K562 (cell line): Measurements from ENCODE around the gene NYAP1. TPM values are rescaled to one million over a fixed set of nuclear protein-coding genes. Genes with fewer than 3 reads are reported as not detected.

Experiments
- ARNT ChIP-seq, 2 experiments: fragments of 450-650 bp; IDR thresholded peaks; 2 replicates each; pipeline ENCODE4 v1.6.1; 2016; ENCODE audit warnings: mild to moderate bottlenecking in 1 of 2
- CBX2 ChIP-seq: fragments of 200-600 bp; sonication (generic); IDR thresholded peaks from one replicate; pipeline ENCODE4 v1.6.1; 2012; ENCODE audit warnings: mild to moderate bottlenecking, low read length, inconsistent platforms; ENCODE audit not compliant: insufficient read depth, poor library complexity, severe bottlenecking
- CREM ChIP-seq: IDR thresholded peaks from 2 replicates; pipeline ENCODE4 v1.6.1; 2014; ENCODE audit warnings: antibody characterized with exemption, low read depth
- DACH1 ChIP-seq: fragments of 450-650 bp; IDR thresholded peaks from 2 replicates; pipeline ENCODE4 v1.6.1; 2018; ENCODE audit not compliant: partially characterized antibody
- DMBX1 ChIP-seq: fragments of 250-450 bp; sonication (Bioruptor Pico); IDR thresholded peaks from 2 replicates; pipeline ENCODE4 v1.8.0; 2022; ENCODE audit warnings: inconsistent platforms, mild to moderate bottlenecking, moderate library complexity, borderline replicate concordance
- ETV5 ChIP-seq: sonication (generic); formaldehyde crosslinking; IDR thresholded peaks from 2 replicates; pipeline ENCODE4 v1.4.0; 2020; ENCODE audit warnings: low read depth, mild to moderate bottlenecking, missing genetic modification reagents
- GABPA ChIP-seq: fragments of 200-800 bp; sonication (Bioruptor generic); conservative IDR thresholded peaks from 2 replicates; pipeline ENCODE4 v1.6.1; 2016; ENCODE audit warnings: low read depth, missing genetic modification characterization, missing compliant biosample characterization
- GATAD2B ChIP-seq: fragments of 450-650 bp; IDR thresholded peaks from 2 replicates; pipeline ENCODE4 v1.6.1; 2017; ENCODE audit warnings: mild to moderate bottlenecking, borderline replicate concordance
- MBD2 ChIP-seq: sonication (generic); IDR thresholded peaks from 2 replicates; pipeline ENCODE4 v1.6.1; 2016; ENCODE audit warnings: low read depth, borderline replicate concordance
- PTRF ChIP-seq: fragments of 450-650 bp; IDR thresholded peaks from 2 replicates; pipeline ENCODE4 v1.6.1; 2016; ENCODE audit warnings: mild to moderate bottlenecking, missing genetic modification characterization, missing compliant biosample characterization
- SRSF1 ChIP-seq: fragments of 200-400 bp; formaldehyde crosslinking; IDR thresholded peaks from 2 replicates; pipeline ENCODE4 v1.6.1; 2017; ENCODE audit warnings: mild to moderate bottlenecking, low read depth, low read length, moderate library complexity
- TAF9B ChIP-seq: fragments of 450-650 bp; IDR thresholded peaks from 2 replicates; pipeline ENCODE4 v1.6.1; 2018; ENCODE audit warnings: mild to moderate bottlenecking; ENCODE audit not compliant: partially characterized antibody
- TBP ChIP-seq: optimal IDR thresholded peaks from 2 replicates; pipeline ENCODE3; 2011; ENCODE audit warnings: low read depth, low read length, improper control_type of control experiment
- TEAD1 ChIP-seq, 2 experiments: fragments of 450-650 bp in 1 of 2; sonication (generic) in 1 of 2; formaldehyde crosslinking; IDR thresholded peaks; 2 replicates each; pipeline versions ENCODE4 v1.4.0 to v1.8.0; 2020 to 2022; ENCODE audit warnings: mild to moderate bottlenecking in 2 of 2, missing genetic modification reagents in 1 of 2
- ZNF766 ChIP-seq: fragments of 200-800 bp; sonication (Bioruptor generic); conservative IDR thresholded peaks from 2 replicates; pipeline ENCODE4 v1.6.1; 2016; ENCODE audit warnings: missing genetic modification characterization, missing compliant biosample characterization
- polyA plus RNA-seq, 8 experiments: library from polyadenylated mRNA; depleted of rRNA in 4 of 8; stranded (reverse) in 5 of 8; unstranded in 3 of 8; fragments of >200 nt; fragmentation: Nextera tagmentation in 2 of 8; fragmentation: Illumina TruSeq in 1 of 8; extraction: Ambion mirVana in 2 of 8; extraction: Trizol in 1 of 8; gene quantifications; 2 replicates each; pipeline versions ENCODE4 v1.2.1 to v1.2.3, GENCODE V29; 2011 to 2014; ENCODE audit warnings: inconsistent platforms in 1 of 8, missing spikeins in 1 of 8
- total RNA-seq, 7 experiments: library from RNA; depleted of rRNA in 6 of 7; stranded (reverse); fragments of >200 nt in 6 of 7; fragmentation: Illumina TruSeq in 2 of 7; extraction: Trizol in 2 of 7; gene quantifications; 2 replicates each; pipeline versions ENCODE4 v1.2.1 to v1.2.3, GENCODE V29; 2011 to 2021; ENCODE audit warnings: low replicate concordance in 1 of 7
- TF ChIP-seq, protein P1 (sequence below): fragments of 450-650 bp; IDR thresholded peaks from 2 replicates; pipeline ENCODE4 v1.7.0; 2016; ENCODE audit warnings: borderline replicate concordance
- TF ChIP-seq, protein P2 (sequence below): sonication (generic); formaldehyde crosslinking; IDR thresholded peaks from 2 replicates; pipeline ENCODE4 v1.8.0; 2022; ENCODE audit warnings: mild to moderate bottlenecking, missing genetic modification reagents
- TF ChIP-seq, protein P3 (sequence below), 2 experiments: fragments of 450-650 bp; conservative IDR thresholded peaks; 2 replicates each; pipeline ENCODE4 v1.6.1; 2017; ENCODE audit warnings: mild to moderate bottlenecking in 2 of 2, moderate library complexity in 2 of 2
- TF ChIP-seq, protein P4 (sequence below): fragments of 200-400 bp; formaldehyde crosslinking; IDR thresholded peaks from 2 replicates; pipeline ENCODE4 v1.6.1; 2017; ENCODE audit warnings: mild to moderate bottlenecking, low read depth, low read length, moderate library complexity

The NYAP1 gene
- total and polyA plus RNA-seq, 9 of the 15 experiments (the other 6 are each of a cell fraction or from before 2014, with no cell fraction given), result 0.11 to 0.88 (median 0.22) TPM; not detected in 2

DNA sequence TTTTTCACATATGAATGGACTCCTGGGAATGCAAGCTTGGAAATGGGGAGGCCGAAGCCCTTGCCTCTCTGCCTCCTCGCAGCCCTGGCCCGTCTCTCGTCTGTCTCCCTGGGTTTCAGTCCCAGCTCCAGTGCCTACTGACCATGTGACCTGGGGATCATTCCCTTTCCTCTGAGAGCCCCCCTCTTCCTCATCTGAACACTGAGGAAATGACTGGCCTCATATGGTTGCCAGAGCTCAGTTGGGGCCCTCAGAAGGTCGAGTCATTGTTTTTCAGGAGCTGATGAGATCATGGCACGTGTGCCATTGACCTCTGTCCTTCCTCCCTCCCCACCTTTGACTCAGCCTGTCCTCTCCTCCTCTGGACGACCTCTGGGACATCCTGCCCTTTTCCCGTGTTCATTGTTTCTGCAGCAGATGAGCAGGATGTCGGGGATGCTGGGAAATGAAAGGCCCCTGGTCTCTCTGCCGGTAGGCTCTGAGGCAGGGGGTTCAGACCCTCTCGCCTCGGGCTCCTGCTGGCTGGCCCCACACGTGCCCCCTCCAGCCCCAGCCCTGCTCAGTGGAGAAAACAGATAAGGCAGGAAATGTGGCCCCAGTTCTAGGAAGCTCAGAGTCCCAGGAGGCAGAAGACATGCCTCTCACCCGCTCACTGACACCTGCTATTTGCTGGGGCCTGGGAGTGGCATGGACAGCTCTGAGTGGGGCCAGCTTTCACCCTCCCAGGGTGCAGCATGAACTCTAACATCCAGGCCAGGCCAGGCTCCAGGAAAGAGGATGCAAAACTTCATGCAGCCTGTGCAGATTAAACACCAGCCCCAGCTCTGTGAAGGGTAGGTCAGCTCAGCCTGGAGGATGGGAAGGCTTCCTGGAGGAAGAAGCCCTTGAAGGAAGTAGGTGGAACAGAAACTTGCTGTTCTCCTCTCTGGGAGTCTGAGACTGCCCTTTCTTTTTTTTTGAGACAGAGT is 39.1 kb upstream of the NYAP1 start (continued):
- TF ChIP-seq TEAD1 (CRISPR knock-in tag; IDR thresholded peaks at IDR 0.05) (peak; percentile 16 to 27; a peak in 1 of 4 replicates), GABPA (tag) (peak; percentile 62; the same call in 1 of the 2 replicates), MBD2 (peak; percentile 60; the same call in 1 of the 2 replicates), TAF9B (peak; percentile 96), GATAD2B (no peak), PTRF (no peak; the same call in 1 of the 2 replicates), ETV5 (CRISPR knock-in tag) (peak; percentile 85), TBP (peak; percentile 62), ZNF766 (CRISPR knock-in tag) (peak; percentile 88), DMBX1 (peak; percentile 77), DACH1 (peak; percentile 39), CREM (peak; percentile 79), CBX2 (no peak), ARNT (IDR thresholded peaks at IDR 0.05) (peak; percentile 80 to 88; a peak in 2 of 4 replicates), SRSF1 (no peak)
- TF ChIP-seq, protein P1, sequence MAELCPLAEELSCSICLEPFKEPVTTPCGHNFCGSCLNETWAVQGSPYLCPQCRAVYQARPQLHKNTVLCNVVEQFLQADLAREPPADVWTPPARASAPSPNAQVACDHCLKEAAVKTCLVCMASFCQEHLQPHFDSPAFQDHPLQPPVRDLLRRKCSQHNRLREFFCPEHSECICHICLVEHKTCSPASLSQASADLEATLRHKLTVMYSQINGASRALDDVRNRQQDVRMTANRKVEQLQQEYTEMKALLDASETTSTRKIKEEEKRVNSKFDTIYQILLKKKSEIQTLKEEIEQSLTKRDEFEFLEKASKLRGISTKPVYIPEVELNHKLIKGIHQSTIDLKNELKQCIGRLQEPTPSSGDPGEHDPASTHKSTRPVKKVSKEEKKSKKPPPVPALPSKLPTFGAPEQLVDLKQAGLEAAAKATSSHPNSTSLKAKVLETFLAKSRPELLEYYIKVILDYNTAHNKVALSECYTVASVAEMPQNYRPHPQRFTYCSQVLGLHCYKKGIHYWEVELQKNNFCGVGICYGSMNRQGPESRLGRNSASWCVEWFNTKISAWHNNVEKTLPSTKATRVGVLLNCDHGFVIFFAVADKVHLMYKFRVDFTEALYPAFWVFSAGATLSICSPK, result no peak
- TF ChIP-seq, protein P2, sequence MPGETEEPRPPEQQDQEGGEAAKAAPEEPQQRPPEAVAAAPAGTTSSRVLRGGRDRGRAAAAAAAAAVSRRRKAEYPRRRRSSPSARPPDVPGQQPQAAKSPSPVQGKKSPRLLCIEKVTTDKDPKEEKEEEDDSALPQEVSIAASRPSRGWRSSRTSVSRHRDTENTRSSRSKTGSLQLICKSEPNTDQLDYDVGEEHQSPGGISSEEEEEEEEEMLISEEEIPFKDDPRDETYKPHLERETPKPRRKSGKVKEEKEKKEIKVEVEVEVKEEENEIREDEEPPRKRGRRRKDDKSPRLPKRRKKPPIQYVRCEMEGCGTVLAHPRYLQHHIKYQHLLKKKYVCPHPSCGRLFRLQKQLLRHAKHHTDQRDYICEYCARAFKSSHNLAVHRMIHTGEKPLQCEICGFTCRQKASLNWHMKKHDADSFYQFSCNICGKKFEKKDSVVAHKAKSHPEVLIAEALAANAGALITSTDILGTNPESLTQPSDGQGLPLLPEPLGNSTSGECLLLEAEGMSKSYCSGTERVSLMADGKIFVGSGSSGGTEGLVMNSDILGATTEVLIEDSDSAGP, result no peak
- TF ChIP-seq, protein P3, sequence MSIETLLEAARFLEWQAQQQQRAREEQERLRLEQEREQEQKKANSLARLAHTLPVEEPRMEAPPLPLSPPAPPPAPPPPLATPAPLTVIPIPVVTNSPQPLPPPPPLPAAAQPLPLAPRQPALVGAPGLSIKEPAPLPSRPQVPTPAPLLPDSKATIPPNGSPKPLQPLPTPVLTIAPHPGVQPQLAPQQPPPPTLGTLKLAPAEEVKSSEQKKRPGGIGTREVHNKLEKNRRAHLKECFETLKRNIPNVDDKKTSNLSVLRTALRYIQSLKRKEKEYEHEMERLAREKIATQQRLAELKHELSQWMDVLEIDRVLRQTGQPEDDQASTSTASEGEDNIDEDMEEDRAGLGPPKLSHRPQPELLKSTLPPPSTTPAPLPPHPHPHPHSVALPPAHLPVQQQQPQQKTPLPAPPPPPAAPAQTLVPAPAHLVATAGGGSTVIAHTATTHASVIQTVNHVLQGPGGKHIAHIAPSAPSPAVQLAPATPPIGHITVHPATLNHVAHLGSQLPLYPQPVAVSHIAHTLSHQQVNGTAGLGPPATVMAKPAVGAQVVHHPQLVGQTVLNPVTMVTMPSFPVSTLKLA (conservative IDR thresholded peaks at IDR 0.05), result peak; percentile 93 to 96
- TF ChIP-seq, protein P4, sequence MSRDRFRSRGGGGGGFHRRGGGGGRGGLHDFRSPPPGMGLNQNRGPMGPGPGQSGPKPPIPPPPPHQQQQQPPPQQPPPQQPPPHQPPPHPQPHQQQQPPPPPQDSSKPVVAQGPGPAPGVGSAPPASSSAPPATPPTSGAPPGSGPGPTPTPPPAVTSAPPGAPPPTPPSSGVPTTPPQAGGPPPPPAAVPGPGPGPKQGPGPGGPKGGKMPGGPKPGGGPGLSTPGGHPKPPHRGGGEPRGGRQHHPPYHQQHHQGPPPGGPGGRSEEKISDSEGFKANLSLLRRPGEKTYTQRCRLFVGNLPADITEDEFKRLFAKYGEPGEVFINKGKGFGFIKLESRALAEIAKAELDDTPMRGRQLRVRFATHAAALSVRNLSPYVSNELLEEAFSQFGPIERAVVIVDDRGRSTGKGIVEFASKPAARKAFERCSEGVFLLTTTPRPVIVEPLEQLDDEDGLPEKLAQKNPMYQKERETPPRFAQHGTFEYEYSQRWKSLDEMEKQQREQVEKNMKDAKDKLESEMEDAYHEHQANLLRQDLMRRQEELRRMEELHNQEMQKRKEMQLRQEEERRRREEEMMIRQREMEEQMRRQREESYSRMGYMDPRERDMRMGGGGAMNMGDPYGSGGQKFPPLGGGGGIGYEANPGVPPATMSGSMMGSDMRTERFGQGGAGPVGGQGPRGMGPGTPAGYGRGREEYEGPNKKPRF, result no peak
